ENCODE measurements around the gene SCAI. TPM values are rescaled to one million over a fixed set of nuclear protein-coding genes. Genes with fewer than 3 reads are reported as not detected.

Gene SCAI
- polyA plus RNA-seq, 2 of the 4 experiments (the other 2 are of a cell fraction) = 2.1 to 5.0 TPM

DNA sequence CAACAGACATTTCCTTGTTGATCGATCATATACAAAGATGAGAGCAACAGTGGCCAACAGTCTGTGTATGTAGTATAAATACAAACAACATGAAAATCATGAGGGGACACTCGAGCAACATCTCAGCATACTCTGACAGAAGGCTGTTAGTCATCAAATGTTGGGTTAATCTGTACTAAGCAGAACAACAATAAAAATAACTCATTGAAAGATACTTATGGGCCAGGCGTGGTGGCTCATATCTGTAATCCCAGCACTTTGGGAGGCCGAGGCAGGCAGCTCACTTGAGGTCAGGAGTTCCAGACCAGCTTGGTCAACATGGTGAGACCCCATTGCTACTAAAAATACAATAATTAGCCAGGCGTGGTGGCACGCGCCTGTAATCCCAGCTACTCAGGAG is 67.3 kb downstream of the SCAI start:
- Histone ChIP-seq H3K9me3 (no peaks in the 10 kb centered on the region), H3K27ac (no peak overlapping the region), H3K4me1 (no peaks in the 10 kb centered on the region), H3K4me2 (no peak overlapping the region), H3K4me3 (no peak overlapping the region)
- FAIRE-seq = no peak
- POLR2A ChIA-PET = no interaction called here
- DNase-seq (ENCODE audit: low read depth in 1 of 2, low spot score in 1 of 2) = no peak
- CTCF ChIA-PET = interaction anchor here (1.6 kb wide), 1 partner anchor 11 kb away, joined by 5 read pairs; no protein-coding TSS in a partner anchor
- WGBS (ENCODE audit: missing lambda C conversion rate) = 92% methylated on average over 7 of the region's 7 CpGs
- TF ChIP-seq SREBF2 (IDR thresholded peaks at IDR 0.05) (no peak), EHMT2 (IDR thresholded peaks at IDR 0.05; ENCODE audit: low read depth) (no peak), RCOR1 (IDR thresholded peaks at IDR 0.05; ENCODE audit: low read depth, low read length) (no peak), POLR2AphosphoS2 (conservative IDR thresholded peaks at IDR 0.05; ENCODE audit: low read length) (no peak), NPAS2 (CRISPR knock-in tag; IDR thresholded peaks at IDR 0.05; ENCODE audit: borderline replicate concordance) (no peak), TFCP2L1 (CRISPR knock-in tag; IDR thresholded peaks at IDR 0.05) (no peak), CHD4 (IDR thresholded peaks at IDR 0.05; ENCODE audit: borderline replicate concordance) (no peak), FOXS1 (CRISPR knock-in tag; IDR thresholded peaks at IDR 0.05) (no peak), CBX2 (IDR thresholded peaks at IDR 0.05; ENCODE audit: borderline replicate concordance, low read depth) (no peak), ZFP36 (IDR thresholded peaks at IDR 0.05; ENCODE audit: borderline replicate concordance, partially characterized antibody) (no peak), HOXA7 (CRISPR knock-in tag; IDR thresholded peaks at IDR 0.05) (no peak), CHD2 (IDR thresholded peaks at IDR 0.05; ENCODE audit: low read length, partially characterized antibody) (no peak), NR3C1 (IDR thresholded peaks at IDR 0.05) (no peak), CEBPB (IDR thresholded peaks at IDR 0.05) (no peak), KDM1A (IDR thresholded peaks at IDR 0.05; ENCODE audit: low read depth) (no peak), RNF2 (IDR thresholded peaks at IDR 0.05; ENCODE audit: borderline replicate concordance, low read depth) (no peak), GATA3 (IDR thresholded peaks at IDR 0.05; ENCODE audit: borderline replicate concordance) (no peak), HOXB5 (CRISPR knock-in tag; IDR thresholded peaks at IDR 0.05) (no peak)
- TF ChIP-seq, protein P1, sequence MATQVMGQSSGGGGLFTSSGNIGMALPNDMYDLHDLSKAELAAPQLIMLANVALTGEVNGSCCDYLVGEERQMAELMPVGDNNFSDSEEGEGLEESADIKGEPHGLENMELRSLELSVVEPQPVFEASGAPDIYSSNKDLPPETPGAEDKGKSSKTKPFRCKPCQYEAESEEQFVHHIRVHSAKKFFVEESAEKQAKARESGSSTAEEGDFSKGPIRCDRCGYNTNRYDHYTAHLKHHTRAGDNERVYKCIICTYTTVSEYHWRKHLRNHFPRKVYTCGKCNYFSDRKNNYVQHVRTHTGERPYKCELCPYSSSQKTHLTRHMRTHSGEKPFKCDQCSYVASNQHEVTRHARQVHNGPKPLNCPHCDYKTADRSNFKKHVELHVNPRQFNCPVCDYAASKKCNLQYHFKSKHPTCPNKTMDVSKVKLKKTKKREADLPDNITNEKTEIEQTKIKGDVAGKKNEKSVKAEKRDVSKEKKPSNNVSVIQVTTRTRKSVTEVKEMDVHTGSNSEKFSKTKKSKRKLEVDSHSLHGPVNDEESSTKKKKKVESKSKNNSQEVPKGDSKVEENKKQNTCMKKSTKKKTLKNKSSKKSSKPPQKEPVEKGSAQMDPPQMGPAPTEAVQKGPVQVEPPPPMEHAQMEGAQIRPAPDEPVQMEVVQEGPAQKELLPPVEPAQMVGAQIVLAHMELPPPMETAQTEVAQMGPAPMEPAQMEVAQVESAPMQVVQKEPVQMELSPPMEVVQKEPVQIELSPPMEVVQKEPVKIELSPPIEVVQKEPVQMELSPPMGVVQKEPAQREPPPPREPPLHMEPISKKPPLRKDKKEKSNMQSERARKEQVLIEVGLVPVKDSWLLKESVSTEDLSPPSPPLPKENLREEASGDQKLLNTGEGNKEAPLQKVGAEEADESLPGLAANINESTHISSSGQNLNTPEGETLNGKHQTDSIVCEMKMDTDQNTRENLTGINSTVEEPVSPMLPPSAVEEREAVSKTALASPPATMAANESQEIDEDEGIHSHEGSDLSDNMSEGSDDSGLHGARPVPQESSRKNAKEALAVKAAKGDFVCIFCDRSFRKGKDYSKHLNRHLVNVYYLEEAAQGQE (IDR thresholded peaks at IDR 0.05) = no peak
- TF ChIP-seq, protein P2, sequence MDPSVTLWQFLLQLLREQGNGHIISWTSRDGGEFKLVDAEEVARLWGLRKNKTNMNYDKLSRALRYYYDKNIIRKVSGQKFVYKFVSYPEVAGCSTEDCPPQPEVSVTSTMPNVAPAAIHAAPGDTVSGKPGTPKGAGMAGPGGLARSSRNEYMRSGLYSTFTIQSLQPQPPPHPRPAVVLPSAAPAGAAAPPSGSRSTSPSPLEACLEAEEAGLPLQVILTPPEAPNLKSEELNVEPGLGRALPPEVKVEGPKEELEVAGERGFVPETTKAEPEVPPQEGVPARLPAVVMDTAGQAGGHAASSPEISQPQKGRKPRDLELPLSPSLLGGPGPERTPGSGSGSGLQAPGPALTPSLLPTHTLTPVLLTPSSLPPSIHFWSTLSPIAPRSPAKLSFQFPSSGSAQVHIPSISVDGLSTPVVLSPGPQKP (IDR thresholded peaks at IDR 0.05; ENCODE audit: low read depth, low read length) = no peak
- ATAC-seq = no peak

DNA sequence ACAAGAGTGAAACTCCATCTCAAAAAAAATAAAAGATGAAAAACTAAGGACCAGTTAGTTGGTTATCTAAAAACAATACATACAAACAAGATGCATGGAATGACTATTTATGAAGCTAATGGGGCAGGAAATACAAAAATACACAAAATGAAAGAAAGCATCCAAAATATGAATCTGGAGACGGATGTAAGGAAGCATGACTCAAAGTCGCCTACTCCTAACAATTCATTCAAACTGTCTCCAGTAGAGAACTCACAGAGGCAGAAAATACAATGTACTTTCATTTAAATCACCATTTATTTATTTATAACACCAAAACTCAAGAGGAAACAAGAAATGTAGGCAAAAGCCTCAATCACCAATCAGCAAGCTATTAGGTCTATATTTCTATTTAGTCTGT is 68.4 kb downstream of the SCAI start:
- FAIRE-seq (no peak), ATAC-seq (no peak), DNase-seq (ENCODE audit: low read depth in 1 of 2, low spot score in 1 of 2) (no peak)
- ChIA-PET POLR2A (no interaction called here), CTCF (interaction anchor here (1.3 to 1.6 kb wide), 2 partner anchors 12 to 68 kb away, joined by 3 to 5 read pairs; partner anchors contain the start of gene SCAI)
- H3K4me1 ChIP-seq = no peaks in the 10 kb centered on the region
- H3K4me3 ChIP-seq = no peak overlapping the region
- H3K9me3 ChIP-seq = no peaks in the 10 kb centered on the region
- no peak overlapping the region for H3K27ac ChIP-seq
- WGBS (ENCODE audit: missing lambda C conversion rate) = 92% methylated on average over 2 of the region's 2 CpGs
- no peak overlapping the region for H3K4me2 ChIP-seq
- TF ChIP-seq BHLHE40 (IDR thresholded peaks at IDR 0.05; ENCODE audit: low read depth, low read length) (no peak), HEYL (CRISPR knock-in tag; IDR thresholded peaks at IDR 0.05) (no peak), EHMT2 (IDR thresholded peaks at IDR 0.05; ENCODE audit: low read depth) (no peak), CBX8 (IDR thresholded peaks at IDR 0.05) (no peak), EP300 (IDR thresholded peaks at IDR 0.05) (no peak), EHF (CRISPR knock-in tag; IDR thresholded peaks at IDR 0.05) (no peak), RFX5 (IDR thresholded peaks at IDR 0.05) (no peak), FOXS1 (CRISPR knock-in tag; IDR thresholded peaks at IDR 0.05) (no peak), ZFP36 (IDR thresholded peaks at IDR 0.05; ENCODE audit: borderline replicate concordance, partially characterized antibody) (no peak), ZNF302 (CRISPR knock-in tag; IDR thresholded peaks at IDR 0.05) (no peak), ZC3H11A (IDR thresholded peaks at IDR 0.05) (no peak), SREBF2 (IDR thresholded peaks at IDR 0.05) (no peak), RAD21 (conservative IDR thresholded peaks at IDR 0.05 in 1 of 2, IDR thresholded peaks at IDR 0.05 in 1 of 2) (no peak)
- TF ChIP-seq, protein P3, sequence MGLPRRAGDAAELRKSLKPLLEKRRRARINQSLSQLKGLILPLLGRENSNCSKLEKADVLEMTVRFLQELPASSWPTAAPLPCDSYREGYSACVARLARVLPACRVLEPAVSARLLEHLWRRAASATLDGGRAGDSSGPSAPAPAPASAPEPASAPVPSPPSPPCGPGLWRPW (IDR thresholded peaks at IDR 0.05) = no peak
- TF ChIP-seq, protein P4, sequence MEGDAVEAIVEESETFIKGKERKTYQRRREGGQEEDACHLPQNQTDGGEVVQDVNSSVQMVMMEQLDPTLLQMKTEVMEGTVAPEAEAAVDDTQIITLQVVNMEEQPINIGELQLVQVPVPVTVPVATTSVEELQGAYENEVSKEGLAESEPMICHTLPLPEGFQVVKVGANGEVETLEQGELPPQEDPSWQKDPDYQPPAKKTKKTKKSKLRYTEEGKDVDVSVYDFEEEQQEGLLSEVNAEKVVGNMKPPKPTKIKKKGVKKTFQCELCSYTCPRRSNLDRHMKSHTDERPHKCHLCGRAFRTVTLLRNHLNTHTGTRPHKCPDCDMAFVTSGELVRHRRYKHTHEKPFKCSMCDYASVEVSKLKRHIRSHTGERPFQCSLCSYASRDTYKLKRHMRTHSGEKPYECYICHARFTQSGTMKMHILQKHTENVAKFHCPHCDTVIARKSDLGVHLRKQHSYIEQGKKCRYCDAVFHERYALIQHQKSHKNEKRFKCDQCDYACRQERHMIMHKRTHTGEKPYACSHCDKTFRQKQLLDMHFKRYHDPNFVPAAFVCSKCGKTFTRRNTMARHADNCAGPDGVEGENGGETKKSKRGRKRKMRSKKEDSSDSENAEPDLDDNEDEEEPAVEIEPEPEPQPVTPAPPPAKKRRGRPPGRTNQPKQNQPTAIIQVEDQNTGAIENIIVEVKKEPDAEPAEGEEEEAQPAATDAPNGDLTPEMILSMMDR (IDR thresholded peaks at IDR 0.05) = no peak
